K562 (cell line): ENCODE results near the gene STK32C. TPM values are rescaled to one million over a fixed set of nuclear protein-coding genes. Genes with fewer than 3 reads are reported as not detected.

Experiments used
- ATAC-seq: fragments of 200-7000 bp; cut with Tn5 transposase; 3 replicates; pipeline ENCODE4 v1.9.1; 2020; ENCODE audit warnings: moderate library complexity
- BruUV-seq: library from RNA; stranded (reverse); fragments of 400-500 nt; replicated peaks from 2 replicates; lab custom pipeline; 2021; lab: Mats Ljungman, UMichigan
- CTCF ChIA-PET: fragments of 300-600 bp; formaldehyde crosslinking; extraction: SDS; loops from one replicate; lab custom pipeline; 2021; ENCODE audit warnings: low intra/inter-chr PET ratio; lab: Yijun Ruan, JAX
- POLR2A ChIA-PET: fragments of 300-600, 350-650 bp; sonication (Branson Sonifier 250); formaldehyde crosslinking; extraction: SDS; loops from one replicate; lab custom pipeline; 2021; ENCODE audit warnings: antibody characterized with exemption, inconsistent platforms; lab: Yijun Ruan, JAX
- DNase-seq, 4 experiments: peaks; one replicate each; pipeline versions ENCODE4 v3.0.0 to v3.0.0-alpha.2; 2011 to 2018; ENCODE audit warnings: low spot score in 3 of 4, mixed read lengths in 3 of 4; ENCODE audit errors: extremely low read depth in 1 of 4
- FAIRE-seq: peaks from 2 replicates; lab custom pipeline; 2011; peaks lifted over from hg19 to GRCh38; lab: Jason Lieb, UNC
- H2AFZ ChIP-seq: 2 replicates; pipeline ENCODE4 v1.6.0; 2011; ENCODE audit warnings: low read depth, low read length, control low read depth, inconsistent platforms
- H3K27ac ChIP-seq: fragments of 200-600 bp; 3 replicates; pipeline ENCODE4 v1.8.0; 2011; ENCODE audit warnings: low read depth, mild to moderate bottlenecking, control low read depth, inconsistent platforms, low read length, moderate library complexity, mixed read lengths; ENCODE audit errors: extremely low read depth
- H3K27me3 ChIP-seq, 2 experiments: fragments of 300-600 bp in 1 of 2; 2 replicates in 1 of 2; 3 replicates in 1 of 2; pipeline versions ENCODE4 v1.6.0 to v1.8.0; 2011; ENCODE audit warnings: inconsistent platforms in 2 of 2, low read length in 2 of 2, mild to moderate bottlenecking in 1 of 2, mixed read lengths in 1 of 2, moderate library complexity in 1 of 2; ENCODE audit not compliant: control insufficient read depth in 2 of 2, insufficient read depth in 2 of 2
- H3K36me3 ChIP-seq: fragments of 300-600 bp; 3 replicates; pipeline ENCODE4 v1.8.0; 2011; ENCODE audit warnings: mild to moderate bottlenecking, low read length, inconsistent platforms; ENCODE audit not compliant: control insufficient read depth, insufficient read depth
- H3K4me1 ChIP-seq, 2 experiments: fragments of 200-600 bp in 1 of 2; replicated peaks in 1 of 2; 2 replicates in 1 of 2; 3 replicates in 1 of 2; pipeline versions ENCODE4 v1.5.1 to v1.8.0; 2011; ENCODE audit warnings: inconsistent platforms in 2 of 2, low read length in 2 of 2, mild to moderate bottlenecking in 1 of 2, mixed read lengths in 1 of 2, moderate library complexity in 1 of 2; ENCODE audit not compliant: control insufficient read depth in 2 of 2, insufficient read depth in 2 of 2
- H3K4me2 ChIP-seq: 2 replicates; pipeline ENCODE4 v1.6.1; 2011; ENCODE audit warnings: low read length, control low read depth, inconsistent platforms, mixed read lengths; ENCODE audit not compliant: insufficient read depth
- H3K4me3 ChIP-seq: fragments of 200-600 bp; sonication (generic), shearing (Covaris generic); 2 replicates; pipeline ENCODE4 v1.5.1; 2016; ENCODE audit warnings: control low read depth, inconsistent platforms
- H3K79me2 ChIP-seq: fragments of 200-600 bp; 3 replicates; pipeline ENCODE4 v1.8.0; 2011; ENCODE audit warnings: low read length, inconsistent platforms; ENCODE audit not compliant: control insufficient read depth, insufficient read depth
- H3K9ac ChIP-seq, 2 experiments: 2 replicates each; pipeline versions ENCODE4 v1.6.0 to v1.6.1; 2011; ENCODE audit warnings: low read depth in 2 of 2, low read length in 2 of 2, control low read depth in 1 of 2, inconsistent platforms in 1 of 2, mild to moderate bottlenecking in 1 of 2, mixed read lengths in 1 of 2; ENCODE audit not compliant: insufficient read depth in 1 of 2
- H3K9me1 ChIP-seq: one replicate; pipeline ENCODE4 v1.6.0; 2011; ENCODE audit warnings: inconsistent platforms, mild to moderate bottlenecking, low read length, moderate library complexity; ENCODE audit not compliant: control insufficient read depth, insufficient read depth
- H3K9me3 ChIP-seq: replicated peaks from 2 replicates; pipeline ENCODE4 v1.5.1; 2011; ENCODE audit warnings: low read depth, low read length, inconsistent platforms; ENCODE audit not compliant: control insufficient read depth, insufficient read depth
- H4K20me1 ChIP-seq: replicated peaks from 2 replicates; pipeline ENCODE4 v1.6.1; 2011; ENCODE audit warnings: low read length, inconsistent platforms, mixed read lengths; ENCODE audit not compliant: control insufficient read depth, insufficient read depth
- BCOR ChIP-seq: fragments of 450-650 bp; IDR thresholded peaks from 2 replicates; pipeline ENCODE4 v1.6.1; 2016
- FOXJ3 ChIP-seq: sonication (generic); formaldehyde crosslinking; IDR thresholded peaks from 2 replicates; pipeline ENCODE4 v1.4.0; 2020; ENCODE audit warnings: mild to moderate bottlenecking, missing genetic modification reagents
- L3MBTL2 ChIP-seq: fragments of 450-650 bp; IDR thresholded peaks from 2 replicates; pipeline ENCODE4 v1.6.1; 2016; ENCODE audit warnings: mild to moderate bottlenecking, moderate library complexity
- MAX ChIP-seq: sonication (generic); formaldehyde crosslinking; IDR thresholded peaks from 2 replicates; pipeline ENCODE4 v1.9.0; 2022; ENCODE audit warnings: mild to moderate bottlenecking, missing genetic modification reagents
- MYC ChIP-seq, 2 experiments: fragments of 250-450 bp in 1 of 2; sonication (Bioruptor Pico) in 1 of 2; IDR thresholded peaks; 2 replicates each; pipeline versions ENCODE4 v1.5.1 to v1.6.1; 2012 to 2021; ENCODE audit warnings: low read depth in 2 of 2, borderline replicate concordance in 1 of 2, improper control_type of control experiment in 1 of 2, low read length in 1 of 2, mild to moderate bottlenecking in 1 of 2, moderate library complexity in 1 of 2
- NFIC ChIP-seq: fragments of 450-650 bp; IDR thresholded peaks from 2 replicates; pipeline ENCODE4 v1.6.1; 2017; ENCODE audit warnings: mild to moderate bottlenecking, inconsistent platforms
- RBM25 ChIP-seq: fragments of 200-400 bp; formaldehyde crosslinking; IDR thresholded peaks from 2 replicates; pipeline ENCODE4 v1.6.1; 2018; ENCODE audit warnings: low read length, low read depth, moderate library complexity; ENCODE audit not compliant: severe bottlenecking
- RCOR1 ChIP-seq, 2 experiments: IDR thresholded peaks; 2 replicates each; pipeline ENCODE4 v1.6.1; 2012; ENCODE audit warnings: low read depth in 2 of 2, low read length in 2 of 2, borderline replicate concordance in 1 of 2, improper control_type of control experiment in 1 of 2
- RNF2 ChIP-seq: sonication (generic); IDR thresholded peaks from 2 replicates; pipeline ENCODE4 v1.6.1; 2016
- SMARCA5 ChIP-seq: fragments of 450-650 bp; IDR thresholded peaks from 2 replicates; pipeline ENCODE4 v1.6.1; 2016
- TEAD4 ChIP-seq, 2 experiments: sonication (generic) in 1 of 2; formaldehyde crosslinking in 1 of 2; IDR thresholded peaks; 2 replicates each; pipeline versions ENCODE4 v1.6.1 to v1.8.0; 2012 to 2022; ENCODE audit warnings: borderline replicate concordance in 1 of 2, inconsistent platforms in 1 of 2, low read length in 1 of 2, mild to moderate bottlenecking in 1 of 2, missing genetic modification reagents in 1 of 2
- USF2 ChIP-seq: sonication (generic); formaldehyde crosslinking; IDR thresholded peaks from 2 replicates; pipeline ENCODE4 v1.5.0; 2020; ENCODE audit warnings: missing genetic modification reagents
- ZFP36 ChIP-seq: fragments of 150-350 bp; IDR thresholded peaks from 2 replicates; pipeline ENCODE4 v1.6.1; 2018; ENCODE audit warnings: low read length, low read depth; ENCODE audit not compliant: partially characterized antibody
- ZKSCAN1 ChIP-seq: fragments of 150-350 bp; IDR thresholded peaks from 2 replicates; pipeline ENCODE4 v1.6.1; 2016; ENCODE audit warnings: low read depth, low read length
- ZNF121 ChIP-seq: sonication (generic); formaldehyde crosslinking; conservative IDR thresholded peaks from 2 replicates; pipeline ENCODE4 v1.8.0; 2022; ENCODE audit warnings: missing genetic modification reagents
- WGBS: fragments of 100-300 bp; shearing (Covaris generic); methylation state at CpG from one replicate; pipeline ENCODE4 v1.1.6; 2016; ENCODE audit warnings: low coverage, mixed read lengths; ENCODE audit not compliant: insufficient coverage; ENCODE audit errors: missing lambda C conversion rate; 5-methylcytosine and 5-hydroxymethylcytosine counted together
- in situ Hi-C: fragments of 300-500 bp; cut with MboI; formaldehyde crosslinking; loops from 4 replicates; pipeline ENCODE4 v1.15.0; 2018; ENCODE audit warnings: inconsistent platforms, mixed read lengths
- intact Hi-C: fragments of 100-400 bp; cut with micrococcal nuclease; formaldehyde crosslinking; loops from 2 replicates; pipeline ENCODE4 v1.14.2; 2022
- polyA plus RNA-seq, 8 experiments: library from polyadenylated mRNA; depleted of rRNA in 4 of 8; stranded (reverse) in 5 of 8; unstranded in 3 of 8; fragments of >200 nt; fragmentation: Nextera tagmentation in 2 of 8; fragmentation: Illumina TruSeq in 1 of 8; extraction: Ambion mirVana in 2 of 8; extraction: Trizol in 1 of 8; gene quantifications; 2 replicates each; pipeline versions ENCODE4 v1.2.1 to v1.2.3, GENCODE V29; 2011 to 2014; ENCODE audit warnings: inconsistent platforms in 1 of 8, missing spikeins in 1 of 8
- total RNA-seq, 7 experiments: library from RNA; depleted of rRNA in 6 of 7; stranded (reverse); fragments of >200 nt in 6 of 7; fragmentation: Illumina TruSeq in 2 of 7; extraction: Trizol in 2 of 7; gene quantifications; 2 replicates each; pipeline versions ENCODE4 v1.2.1 to v1.2.3, GENCODE V29; 2011 to 2021; ENCODE audit warnings: low replicate concordance in 1 of 7

The STK32C gene
- total and polyA plus RNA-seq, 9 of the 15 experiments (the other 6 are each of a cell fraction or from before 2014, with no cell fraction given): 1.5 to 20.9 (median 6.5) TPM

GRCh38 chr10:132336919-132337407 is 29.2 kb upstream of the STK32C start:
- H2AFZ ChIP-seq: no peak overlapping the region

GRCh38 chr10:132336064-132336746 is 28.5 kb upstream of the STK32C start:
- no peak for DNase-seq
- POLR2A ChIA-PET: no interaction called here
- peak overlapping the region; percentile 28 for H3K4me2 ChIP-seq
- no peaks in the 10 kb centered on the region for H3K9me1 ChIP-seq
- no peak overlapping the region for H3K4me3 ChIP-seq
- CTCF ChIA-PET: no interaction called here
- in situ Hi-C loops (no loop called here), intact Hi-C loops (no loop called here)
- ATAC-seq: no peak
- peaks cover 15 to 28% of the 10 kb centered on the region in 2 experiments; a peak in 4 of 5 replicates for H3K4me1 ChIP-seq
- H4K20me1 ChIP-seq: no peaks in the 10 kb centered on the region
- 0 out of 2 replicates have a peak overlapping the region, but pooled peaks have one; percentile 34 for H2AFZ ChIP-seq
- no peaks in the 10 kb centered on the region for H3K36me3 ChIP-seq
- 34% methylated on average over 8 of the region's 11 CpGs for WGBS
- FAIRE-seq: peak; percentile 11
- peak overlapping the region in 1 of 2 experiments; percentile 7; a peak in 1 of 4 replicates for H3K9ac ChIP-seq
- peaks cover 5% of the 10 kb centered on the region for H3K79me2 ChIP-seq
- H3K27me3 ChIP-seq: no peaks in the 10 kb centered on the region
- BruUV-seq: no TSS peak
- H3K27ac ChIP-seq: peak overlapping the region; percentile 64; the same call in 2 of the 3 replicates
- H3K9me3 ChIP-seq: no peaks in the 10 kb centered on the region
- TF ChIP-seq MAX (CRISPR knock-in tag) (peak; percentile 30; the same call in 1 of the 2 replicates), RCOR1 (IDR thresholded peaks at IDR 0.05; ENCODE audit: borderline replicate concordance in 1 of 2, low read depth in 2 of 2, low read length in 2 of 2) (peak; percentile 45 to 78; a peak in 3 of 4 replicates), MYC (IDR thresholded peaks at IDR 0.05; ENCODE audit: low read depth, low read length) (0 out of 2 replicates have a peak, but pooled peaks have one; percentile 18), MYC (CRISPR knock-in tag; IDR thresholded peaks at IDR 0.05; ENCODE audit: borderline replicate concordance, low read depth) (no peak), SMARCA5 (peak; percentile 36; the same call in 1 of the 2 replicates), RNF2 (no peak), ZNF121 (CRISPR knock-in tag) (peak; percentile 40; the same call in 1 of the 2 replicates), NFIC (peak; percentile 20; the same call in 1 of the 2 replicates), L3MBTL2 (0 out of 2 replicates have a peak, but pooled peaks have one; percentile 36), RBM25 (peak; percentile 98), USF2 (CRISPR knock-in tag) (no peak), BCOR (peak; percentile 90), TEAD4 (IDR thresholded peaks at IDR 0.05; ENCODE audit: low read length) (no peak), TEAD4 (CRISPR knock-in tag; IDR thresholded peaks at IDR 0.05; ENCODE audit: borderline replicate concordance) (no peak), ZKSCAN1 (no peak)

More at GRCh38 chr10:132336919-132337407, 29.2 kb upstream of the STK32C start:
- Histone ChIP-seq H3K4me2 (no peak overlapping the region), H3K9ac (no peak overlapping the region), H3K36me3 (no peaks in the 10 kb centered on the region), H3K9me1 (no peaks in the 10 kb centered on the region), H4K20me1 (no peaks in the 10 kb centered on the region), H3K4me3 (no peak overlapping the region), H3K9me3 (no peaks in the 10 kb centered on the region), H3K27ac (no peak overlapping the region), H3K4me1 (peaks cover 15 to 28% of the 10 kb centered on the region in 2 experiments; a peak in 4 of 5 replicates), H3K27me3 (no peaks in the 10 kb centered on the region), H3K79me2 (no peaks in the 10 kb centered on the region; the same call in 2 of the 3 replicates)
- no TSS peak for BruUV-seq
- FAIRE-seq (no peak), DNase-seq (no peak), ATAC-seq (no peak)
- intact Hi-C loops: no loop called here
- POLR2A ChIA-PET: no interaction called here
- no peak for TF ChIP-seq ZFP36
- no peak for TF ChIP-seq FOXJ3 (CRISPR knock-in tag)
- WGBS: 82% methylated on average over 17 of the region's 19 CpGs
- in situ Hi-C loops: no loop called here
- CTCF ChIA-PET: no interaction called here
